Measurements from ENCODE around the gene B2M. TPM values are rescaled to one million over a fixed set of nuclear protein-coding genes. Genes with fewer than 3 reads are reported as not detected.

The B2M gene
- total and polyA plus RNA-seq, 10 of the 15 experiments (the other 5 are each of a cell fraction or from before 2014, with no cell fraction given) = 2,901 to 22,794 (median 8,374) TPM

GRCh38 chr15:44726136-44726535 lies 14.8 kb downstream of the B2M start:
- no peak overlapping the region for H2AFZ ChIP-seq (ENCODE audit: control insufficient read depth, low read depth, low read length)

More at GRCh38 chr15:44726136-44726535, 14.8 kb downstream of the B2M start:
- POLR2A ChIA-PET = interaction anchor here (0.6 to 24.8 kb wide), 5 partner anchors 6 to 152 kb away, joined by 3 to 718 read pairs (median 186); partner anchors contain the start of genes B2M, PATL2, SPG11 and TRIM69
- H3K79me2 ChIP-seq (ENCODE audit: control insufficient read depth, insufficient read depth, low read length) = peaks cover 69% of the 10 kb centered on the region
- H3K4me2 ChIP-seq (ENCODE audit: control insufficient read depth, insufficient read depth) = peak overlapping the region; percentile 85
- no peak for ATAC-seq
- RAD21 ChIA-PET (ENCODE audit: unreplicated experiment) = interaction anchor here (1.0 to 19.7 kb wide), 4 partner anchors 11 to 61 kb away, joined by 8 to 680 read pairs (median 378); partner anchors contain the start of genes B2M, PATL2, SPG11 and TRIM69
- WGBS (ENCODE audit: insufficient coverage, insufficient replicate concordance, low lambda C conversion rate, missing lambda C conversion rate) = 8% methylated on average over 7 of the region's 7 CpGs
- in situ Hi-C loops (cut with MboI) (loop anchor here (10.0 kb wide), 1 partner anchor 931 kb away; the partner anchor contains the start of gene SERF2), intact Hi-C loops (cut with micrococcal nuclease; ENCODE audit: unreplicated experiment) (loop anchor here (1.0 to 2.0 kb wide), 2 partner anchors 15 to 157 kb away; partner anchors contain the start of genes B2M and PATL2)
- no peak for TF ChIP-seq SMAD1 (IDR thresholded peaks at IDR 0.05; ENCODE audit: low read depth, partially characterized antibody)
- 0 out of 2 replicates have a peak, but pooled peaks have one; percentile 12 for TF ChIP-seq PRDM15 (CRISPR knock-in tag; IDR thresholded peaks at IDR 0.05)
- TF ChIP-seq MTA3 (IDR thresholded peaks at IDR 0.05; ENCODE audit: borderline replicate concordance, low read length) = 0 out of 2 replicates have a peak, but pooled peaks have one; percentile 7
- no peak for TF ChIP-seq CEBPB (IDR thresholded peaks at IDR 0.05; ENCODE audit: borderline replicate concordance in 1 of 2, low read depth in 2 of 2, low read length in 2 of 2)
- SMC1A ChIA-PET (ENCODE audit: uncharacterized antibody, unreplicated experiment) = interaction anchor here (0.6 to 16.1 kb wide), 5 partner anchors 10 to 325 kb away, joined by 3 to 637 read pairs (median 98); partner anchors contain the start of genes B2M, PATL2, SPG11 and TRIM69
- CTCF ChIA-PET = interaction anchor here (0.7 to 8.1 kb wide), 4 partner anchors 11 to 878 kb away, joined by 3 to 153 read pairs (median 68); partner anchors contain the start of genes B2M, PATL2, SPG11 and TRIM69
- peaks cover 37% of the 10 kb centered on the region for H3K4me1 ChIP-seq (ENCODE audit: control insufficient read depth, insufficient read depth, low read length)
- peak overlapping the region; percentile 66 for H3K4me3 ChIP-seq
- no peak for DNase-seq (ENCODE audit: low read depth, low spot score)
- no peak for FAIRE-seq
- no TSS peak for BruUV-seq (replicated peaks)
- no peaks in the 10 kb centered on the region for H4K20me1 ChIP-seq (ENCODE audit: control insufficient read depth, insufficient read depth)
- no peaks in the 10 kb centered on the region for H3K9me3 ChIP-seq (replicated peaks; ENCODE audit: control insufficient read depth, insufficient read depth, low read length)
- peaks cover 0 to under 1% of the 10 kb centered on the region in 2 experiments; a peak in 1 of 4 replicates for H3K36me3 ChIP-seq (ENCODE audit: control insufficient read depth in 2 of 2, insufficient read depth in 2 of 2, low read length in 1 of 2)
- peak overlapping the region; percentile 99 for H3K27ac ChIP-seq (ENCODE audit: control insufficient read depth, insufficient read depth)
- peak overlapping the region; percentile 82 for H3K9ac ChIP-seq (ENCODE audit: control insufficient read depth, insufficient read depth, low read length)
- H3K27me3 ChIP-seq (replicated peaks in 1 of 2; ENCODE audit: control insufficient read depth in 2 of 2, insufficient read depth in 2 of 2, low read length in 1 of 2) = no peaks in the 10 kb centered on the region
